Neural cell (in vitro differentiated cells): ENCODE data around the gene FCER2. TPM values are rescaled to one million over a fixed set of nuclear protein-coding genes. Genes with fewer than 3 reads are reported as not detected.

Experiments
- H2AFZ ChIP-seq: fragments of 200-600, 300-800 bp; sonication (generic), shearing (Covaris generic); 2 replicates; pipeline ENCODE4 v1.6.0; 2014; ENCODE audit warnings: low read depth, mild to moderate bottlenecking, antibody characterized with exemption, low read length, moderate library complexity
- H3F3A ChIP-seq: fragments of 200-600 bp; shearing (Covaris generic); 2 replicates; pipeline ENCODE4 v1.6.1; 2016; ENCODE audit warnings: mild to moderate bottlenecking, moderate library complexity, mixed read lengths, antibody characterized with exemption, low read length; ENCODE audit not compliant: insufficient read depth, poor library complexity, severe bottlenecking
- H3K27ac ChIP-seq: fragments of 200-600, 300-800 bp; sonication (generic), shearing (Covaris generic); 2 replicates; pipeline ENCODE4 v1.5.1; 2014; ENCODE audit warnings: mild to moderate bottlenecking, low read length, moderate library complexity
- H3K27me3 ChIP-seq: fragments of 300-800, 200-600 bp; sonication (generic), shearing (Covaris generic); 2 replicates; pipeline ENCODE4 v1.6.0; 2014; ENCODE audit warnings: mild to moderate bottlenecking, low read depth, low read length, moderate library complexity; ENCODE audit not compliant: insufficient read depth
- H3K36me3 ChIP-seq: fragments of 300-800, 200-600 bp; sonication (generic), shearing (Covaris generic); 2 replicates; pipeline ENCODE4 v1.5.1; 2014; ENCODE audit warnings: mild to moderate bottlenecking, antibody characterized with exemption, low read length, moderate library complexity; ENCODE audit not compliant: insufficient read depth
- H3K4me2 ChIP-seq: fragments of 300-800, 200-600 bp; sonication (generic), shearing (Covaris generic); 2 replicates; pipeline ENCODE4 v1.6.0; 2014; ENCODE audit warnings: mild to moderate bottlenecking, low read length
- H3K4me3 ChIP-seq: fragments of 300-800, 200-600 bp; sonication (generic), shearing (Covaris generic); 2 replicates; pipeline ENCODE4 v1.5.1; 2014; ENCODE audit warnings: mild to moderate bottlenecking, low read length, moderate library complexity
- H3K79me2 ChIP-seq: fragments of 200-600 bp; shearing (Covaris generic); replicated peaks from 2 replicates; pipeline ENCODE4 v1.6.0; 2014; ENCODE audit warnings: mild to moderate bottlenecking, low read length, moderate library complexity; ENCODE audit not compliant: insufficient read depth
- H3K9ac ChIP-seq: fragments of 300-800, 200-600 bp; sonication (generic), shearing (Covaris generic); 2 replicates; pipeline ENCODE4 v1.6.1; 2016; ENCODE audit warnings: mild to moderate bottlenecking, low read length, mixed read lengths
- H3K9me2 ChIP-seq: fragments of 200-600 bp; shearing (Covaris generic); 2 replicates; pipeline ENCODE4 v1.6.1; 2016; ENCODE audit warnings: mild to moderate bottlenecking, low read length, mixed read lengths; ENCODE audit not compliant: insufficient read depth
- H3K9me3 ChIP-seq: fragments of 200-600, 300-800 bp; sonication (generic), shearing (Covaris generic); 2 replicates; pipeline ENCODE4 v1.6.1; 2016; ENCODE audit warnings: mild to moderate bottlenecking, mixed run types, low read length, moderate library complexity, mixed read lengths
- H4K20me1 ChIP-seq: fragments of 200-600 bp; shearing (Covaris generic); 2 replicates; pipeline ENCODE4 v1.6.1; 2016; ENCODE audit warnings: mild to moderate bottlenecking, mixed run types; ENCODE audit not compliant: insufficient read depth
- CTCF ChIP-seq: fragments of 450-650 bp; IDR thresholded peaks from 2 replicates; pipeline ENCODE4 v1.5.1; 2014; ENCODE audit warnings: antibody characterized with exemption, mild to moderate bottlenecking, moderate library complexity; ENCODE audit not compliant: poor library complexity, severe bottlenecking
- EP300 ChIP-seq: fragments of 450-650 bp; conservative IDR thresholded peaks from 2 replicates; pipeline ENCODE4 v1.6.1; 2014; ENCODE audit warnings: antibody characterized with exemption, mild to moderate bottlenecking, moderate library complexity; ENCODE audit not compliant: poor library complexity, severe bottlenecking
- EZH2 ChIP-seq: fragments of 200-600, 300-800 bp; shearing (Covaris generic), sonication (generic); IDR thresholded peaks from 2 replicates; pipeline ENCODE4 v1.6.1; 2014; ENCODE audit warnings: antibody characterized with exemption, low read length, borderline replicate concordance, mild to moderate bottlenecking; ENCODE audit not compliant: insufficient read depth, poor library complexity, severe bottlenecking
- MXI1 ChIP-seq: fragments of 450-650 bp; conservative IDR thresholded peaks from 2 replicates; pipeline ENCODE4 v1.6.1; 2014; ENCODE audit warnings: antibody characterized with exemption, mild to moderate bottlenecking; ENCODE audit not compliant: poor library complexity, severe bottlenecking
- POLR2AphosphoS5 ChIP-seq: IDR thresholded peaks from 2 replicates; pipeline ENCODE4 v1.6.1; 2012
- RAD21 ChIP-seq: fragments of 450-650 bp; conservative IDR thresholded peaks from 2 replicates; pipeline ENCODE4 v1.6.1; 2014; ENCODE audit warnings: antibody characterized with exemption, mild to moderate bottlenecking, moderate library complexity
- REST ChIP-seq: IDR thresholded peaks from 2 replicates; pipeline ENCODE4 v1.6.1; 2012; ENCODE audit warnings: borderline replicate concordance
- SMC3 ChIP-seq: fragments of 450-650 bp; conservative IDR thresholded peaks from 2 replicates; pipeline ENCODE4 v1.6.1; 2014; ENCODE audit warnings: antibody characterized with exemption, mild to moderate bottlenecking, moderate library complexity; ENCODE audit not compliant: poor library complexity
- TAF1 ChIP-seq: IDR thresholded peaks from 2 replicates; pipeline ENCODE4 v1.6.1; 2012; ENCODE audit warnings: low read depth
- polyA plus RNA-seq: library from polyadenylated mRNA; depleted of rRNA; stranded (reverse); fragments of >200 nt; gene quantifications from 2 replicates; pipeline ENCODE4 v1.2.3, GENCODE V29; 2014

Gene FCER2
- polyA plus RNA-seq, 1 donor from 2014 or later = not detected

GRCh38 chr19:7704280-7705060 is 2.5 kb upstream of the FCER2 start:
- no peak overlapping the region for H3K27ac ChIP-seq
- H2AFZ ChIP-seq = no peak overlapping the region
- TF ChIP-seq SMC3 = no peak
- no peak for TF ChIP-seq REST
- TF ChIP-seq EP300 = no peak
- TF ChIP-seq POLR2AphosphoS5 = no peak
- no peak for TF ChIP-seq CTCF
- TF ChIP-seq MXI1 = no peak
- no peak for TF ChIP-seq EZH2
- no peak for TF ChIP-seq TAF1
- TF ChIP-seq RAD21 = no peak
- H3K4me3 ChIP-seq = no peak overlapping the region
- H3K9me3 ChIP-seq = no peaks in the 10 kb centered on the region
- H3K27me3 ChIP-seq = no peaks in the 10 kb centered on the region
- no peak overlapping the region for H3K9ac ChIP-seq
- H3K79me2 ChIP-seq = no peaks in the 10 kb centered on the region
- H3F3A ChIP-seq = no peaks in the 10 kb centered on the region
- H3K9me2 ChIP-seq = no peaks in the 10 kb centered on the region
- no peaks in the 10 kb centered on the region for H3K36me3 ChIP-seq
- no peak overlapping the region for H3K4me2 ChIP-seq
- H4K20me1 ChIP-seq = no peaks in the 10 kb centered on the region

GRCh38 chr19:7703332-7703731 is 1.4 kb upstream of the FCER2 start:
- H3K36me3 ChIP-seq = no peaks in the 10 kb centered on the region
- H3K9ac ChIP-seq = no peak overlapping the region
- no peaks in the 10 kb centered on the region for H3K9me3 ChIP-seq
- no peak overlapping the region for H2AFZ ChIP-seq
- no peak overlapping the region for H3K4me3 ChIP-seq
- no peak for TF ChIP-seq SMC3
- no peak for TF ChIP-seq CTCF
- TF ChIP-seq RAD21 = no peak
- no peak for TF ChIP-seq REST
- TF ChIP-seq MXI1 = no peak
- TF ChIP-seq TAF1 = no peak
- TF ChIP-seq POLR2AphosphoS5 = no peak
- TF ChIP-seq EZH2 = no peak
- no peak for TF ChIP-seq EP300
- no peak overlapping the region for H3K4me2 ChIP-seq
- H3K27ac ChIP-seq = no peak overlapping the region
- H3F3A ChIP-seq = no peaks in the 10 kb centered on the region
- no peaks in the 10 kb centered on the region for H3K9me2 ChIP-seq
- no peaks in the 10 kb centered on the region for H4K20me1 ChIP-seq
- no peaks in the 10 kb centered on the region for H3K27me3 ChIP-seq
- no peaks in the 10 kb centered on the region for H3K79me2 ChIP-seq
